SK-N-SH (cell line): ENCODE measurements around the gene PSMD6. TPM values are rescaled to one million over a fixed set of nuclear protein-coding genes. Genes with fewer than 3 reads are reported as not detected.

ENCODE experiments used
- CTCF ChIA-PET: fragments of 300-600, 350-600 bp; formaldehyde crosslinking; extraction: SDS; loops from one replicate; lab custom pipeline; 2021; lab: Yijun Ruan, JAX
- POLR2A ChIA-PET: fragments of 350-600 bp; sonication (Branson Sonifier 250); formaldehyde crosslinking; extraction: SDS; loops from one replicate; lab custom pipeline; 2020; ENCODE audit warnings: antibody characterized with exemption, inconsistent platforms; lab: Yijun Ruan, JAX
- DNase-seq: peaks from one replicate; pipeline ENCODE4 v3.0.0; 2012
- H2AFZ ChIP-seq: fragments of 200-600 bp; sonication (generic); 2 replicates; pipeline ENCODE4 v1.8.1; 2016; ENCODE audit warnings: antibody characterized with exemption, mild to moderate bottlenecking, low read depth
- H3F3A ChIP-seq: fragments of 200-600 bp; sonication (generic); replicated peaks from 2 replicates; pipeline ENCODE3; 2016; ENCODE audit warnings: antibody characterized with exemption, mild to moderate bottlenecking; ENCODE audit not compliant: insufficient read depth
- H3K27ac ChIP-seq, 2 experiments: fragments of 200-500 bp in 1 of 2; fragments of 200-600 bp in 1 of 2; sonication (Bioruptor generic) in 1 of 2; sonication (generic), shearing (Covaris generic) in 1 of 2; 2 replicates each; pipeline versions ENCODE4 v1.5.1 to v1.6.1; 2014 to 2016; ENCODE audit warnings: low read depth in 2 of 2, inconsistent platforms in 1 of 2, low read length in 1 of 2, mild to moderate bottlenecking in 1 of 2, mixed read lengths in 1 of 2
- H3K27me3 ChIP-seq: fragments of 200-600 bp; sonication (generic), shearing (Covaris generic); 2 replicates; pipeline ENCODE4 v1.6.1; 2016; ENCODE audit warnings: mixed run types; ENCODE audit not compliant: insufficient read depth
- H3K36me3 ChIP-seq, 2 experiments: fragments of 200-500 bp in 1 of 2; fragments of 200-600 bp in 1 of 2; sonication (Bioruptor generic) in 1 of 2; sonication (generic) in 1 of 2; replicated peaks in 1 of 2; 2 replicates each; pipeline versions ENCODE3 to v1.5.1; 2014 to 2016; ENCODE audit warnings: low read length in 1 of 2, mild to moderate bottlenecking in 1 of 2; ENCODE audit not compliant: insufficient read depth in 2 of 2, control insufficient read depth in 1 of 2
- H3K4me1 ChIP-seq, 2 experiments: fragments of 200-500 bp in 1 of 2; fragments of 200-600 bp in 1 of 2; sonication (Bioruptor generic) in 1 of 2; sonication (generic), shearing (Covaris generic) in 1 of 2; 2 replicates each; pipeline versions ENCODE4 v1.5.1 to v1.6.1; 2014 to 2016; ENCODE audit warnings: low read depth in 1 of 2, low read length in 1 of 2, mixed run types in 1 of 2; ENCODE audit not compliant: insufficient read depth in 2 of 2, control insufficient read depth in 1 of 2
- H3K4me2 ChIP-seq: fragments of 200-600 bp; sonication (generic), shearing (Covaris generic); 2 replicates; pipeline ENCODE4 v1.6.1; 2017; ENCODE audit warnings: mixed run types
- H3K4me3 ChIP-seq, 2 experiments: fragments of 200-500 bp in 1 of 2; fragments of 200-600 bp in 1 of 2; sonication (Bioruptor generic) in 1 of 2; sonication (generic), shearing (Covaris generic) in 1 of 2; 2 replicates each; pipeline versions ENCODE4 v1.5.1 to v1.8.1; 2014 to 2016; ENCODE audit warnings: low read depth in 2 of 2, inconsistent platforms in 1 of 2, low read length in 1 of 2, mild to moderate bottlenecking in 1 of 2, mixed read lengths in 1 of 2, moderate library complexity in 1 of 2
- H3K79me2 ChIP-seq: fragments of 200-600 bp; sonication (generic); 2 replicates; pipeline ENCODE4 v1.8.1; 2017; ENCODE audit warnings: mild to moderate bottlenecking; ENCODE audit not compliant: insufficient read depth
- H3K9ac ChIP-seq: fragments of 200-600 bp; sonication (generic); 2 replicates; pipeline ENCODE4 v1.6.1; 2017; ENCODE audit warnings: mixed run types
- H3K9me2 ChIP-seq: fragments of 200-600 bp; sonication (generic); 2 replicates; pipeline ENCODE4 v1.6.1; 2017; ENCODE audit warnings: mixed run types
- H3K9me3 ChIP-seq: fragments of 200-600 bp; sonication (generic); 2 replicates; pipeline ENCODE4 v1.6.1; 2017; ENCODE audit warnings: mixed run types, mild to moderate bottlenecking, moderate library complexity
- H4K20me1 ChIP-seq: fragments of 200-600 bp; sonication (generic); 2 replicates; pipeline ENCODE4 v1.6.1; 2017; ENCODE audit warnings: mild to moderate bottlenecking, mixed run types; ENCODE audit not compliant: insufficient read depth
- CHD2 ChIP-seq: fragments of 150-350 bp; IDR thresholded peaks from 2 replicates; pipeline ENCODE4 v1.6.1; 2018; ENCODE audit warnings: low read length; ENCODE audit not compliant: partially characterized antibody
- ELF1 ChIP-seq: IDR thresholded peaks from 2 replicates; pipeline ENCODE4 v1.4.0; 2012
- EP300 ChIP-seq, 2 experiments: IDR thresholded peaks; 2 replicates each; pipeline versions ENCODE4 v1.4.0 to v1.6.1; 2012; ENCODE audit warnings: borderline replicate concordance in 1 of 2, low read depth in 1 of 2, low read length in 1 of 2
- EZH2phosphoT487 ChIP-seq: fragments of 200-600 bp; sonication (generic); IDR thresholded peaks from 2 replicates; pipeline ENCODE4 v1.6.1; 2017; ENCODE audit warnings: low read depth, mixed run types, mild to moderate bottlenecking, antibody characterized with exemption, moderate library complexity, borderline replicate concordance
- FOSL2 ChIP-seq: IDR thresholded peaks from 2 replicates; pipeline ENCODE4 v1.4.0; 2012; ENCODE audit warnings: low read depth, mild to moderate bottlenecking, moderate library complexity, borderline replicate concordance
- FOXJ3 ChIP-seq: sonication (generic); formaldehyde crosslinking; IDR thresholded peaks from 2 replicates; pipeline ENCODE4 v1.5.1; 2020; ENCODE audit warnings: mild to moderate bottlenecking, missing genetic modification reagents
- FOXM1 ChIP-seq: IDR thresholded peaks from 2 replicates; pipeline ENCODE4 v1.4.0; 2012; ENCODE audit warnings: low read depth, mild to moderate bottlenecking
- GABPA ChIP-seq: IDR thresholded peaks from 2 replicates; pipeline ENCODE4 v1.4.0; 2012; ENCODE audit warnings: low read depth, mild to moderate bottlenecking
- MEF2A ChIP-seq: IDR thresholded peaks from 2 replicates; pipeline ENCODE4 v1.4.0; 2012; ENCODE audit warnings: low read depth, borderline replicate concordance
- NFIC ChIP-seq: IDR thresholded peaks from 2 replicates; pipeline ENCODE4 v1.4.0; 2012; ENCODE audit warnings: borderline replicate concordance
- NRF1 ChIP-seq: IDR thresholded peaks from 2 replicates; pipeline ENCODE4 v1.6.1; 2012; ENCODE audit warnings: low read depth, mild to moderate bottlenecking, low read length
- PBX3 ChIP-seq: IDR thresholded peaks from 2 replicates; pipeline ENCODE4; 2012
- RFX5 ChIP-seq: IDR thresholded peaks from 2 replicates; pipeline ENCODE4 v1.6.1; 2012; ENCODE audit warnings: mild to moderate bottlenecking, improper control_type of control experiment, low read length
- RXRA ChIP-seq: IDR thresholded peaks from 2 replicates; pipeline ENCODE4 v1.4.0; 2012; ENCODE audit warnings: low read depth, mild to moderate bottlenecking, borderline replicate concordance
- SIN3A ChIP-seq: IDR thresholded peaks from 2 replicates; pipeline ENCODE4 v1.6.1; 2012; ENCODE audit warnings: low read depth, mild to moderate bottlenecking, low read length, moderate library complexity, borderline replicate concordance
- SMC3 ChIP-seq: IDR thresholded peaks from 2 replicates; pipeline ENCODE4 v1.6.1; 2012; ENCODE audit warnings: low read depth, low read length, improper control_type of control experiment
- TAF1 ChIP-seq: IDR thresholded peaks from 2 replicates; pipeline ENCODE4 v1.6.1; 2012; ENCODE audit warnings: low read depth, mild to moderate bottlenecking, low read length, moderate library complexity, borderline replicate concordance
- TEAD4 ChIP-seq: IDR thresholded peaks from 2 replicates; pipeline ENCODE4 v1.4.0; 2012; ENCODE audit warnings: mild to moderate bottlenecking, borderline replicate concordance; ENCODE audit not compliant: insufficient read depth
- USF2 ChIP-seq: fragments of 150-350 bp; IDR thresholded peaks from 2 replicates; pipeline ENCODE4 v1.6.1; 2017; ENCODE audit warnings: antibody characterized with exemption, low read length, low read depth, borderline replicate concordance
- YY1 ChIP-seq: IDR thresholded peaks from 2 replicates; pipeline ENCODE4 v1.4.0; 2012; ENCODE audit warnings: low read depth, mild to moderate bottlenecking
- WGBS: methylation state at CpG from one replicate; pipeline ENCODE4 v1.1.6; 2017; ENCODE audit warnings: low lambda C conversion rate; 5-methylcytosine and 5-hydroxymethylcytosine counted together
- polyA plus RNA-seq, 3 experiments: library from polyadenylated mRNA; depleted of rRNA; stranded (reverse); fragments of >200 nt; gene quantifications; 2 replicates each; pipeline ENCODE4 v1.2.3, GENCODE V29; 2012

Gene PSMD6
- polyA plus RNA-seq, 1 of the 3 experiments (the other 2 are of a cell fraction): 90.3 TPM

- no peaks in the 10 kb centered on the region for H3K27me3 ChIP-seq
- CTCF ChIA-PET: interaction anchor here (1.4 to 8.7 kb wide), 3 partner anchors 27 to 517 kb away, joined by 4 to 118 read pairs (median 4); no protein-coding TSS in a partner anchor
- peaks cover 11 to 24% of the 10 kb centered on the region in 2 experiments; a peak in 3 of 4 replicates for H3K4me1 ChIP-seq
- TF ChIP-seq NFIC (no peak), EP300 (IDR thresholded peaks at IDR 0.05; ENCODE audit: borderline replicate concordance in 1 of 2, low read depth in 1 of 2, low read length in 1 of 2) (no peak), NRF1 (no peak), TAF1 (no peak), FOXJ3 (CRISPR knock-in tag) (no peak), RXRA (no peak), PBX3 (no peak), FOSL2 (no peak), GABPA (no peak), SMC3 (no peak)
- H3F3A ChIP-seq: no peaks in the 10 kb centered on the region
- no peak overlapping the region for H2AFZ ChIP-seq
- H3K36me3 ChIP-seq: peaks cover 0 to 14% of the 10 kb centered on the region in 2 experiments
- no peak overlapping the region for H3K4me2 ChIP-seq
- H3K9ac ChIP-seq: no peak overlapping the region
- POLR2A ChIA-PET: no interaction called here
- 95% methylated on average over 1 of the region's 1 CpG for WGBS
- no peaks in the 10 kb centered on the region for H3K9me3 ChIP-seq
- H3K27ac ChIP-seq: no peak overlapping the region
- no peak overlapping the region for H3K4me3 ChIP-seq
- peaks cover 77% of the 10 kb centered on the region for H3K79me2 ChIP-seq
- peaks cover 15% of the 10 kb centered on the region; the same call in 1 of the 2 replicates for H4K20me1 ChIP-seq
- H3K9me2 ChIP-seq: no peaks in the 10 kb centered on the region
- no peak for DNase-seq
Observed at GRCh38 chr3:63966871-63967270, 56.4 kb downstream of the PSMD6 start.

GRCh38 chr3:63966007-63966406 lies 57.3 kb downstream of the PSMD6 start:
- TF ChIP-seq SIN3A: no peak
- no peak for TF ChIP-seq RFX5
- TF ChIP-seq SMC3: no peak
- TF ChIP-seq EZH2phosphoT487: no peak
- no peak for TF ChIP-seq FOXM1
- no peak for TF ChIP-seq MEF2A
- TF ChIP-seq ELF1: no peak
- TF ChIP-seq YY1: no peak
- no peak for TF ChIP-seq TEAD4
- no peak for TF ChIP-seq RXRA
- TF ChIP-seq CHD2: no peak
- TF ChIP-seq USF2: no peak
- TF ChIP-seq GABPA: no peak
- Histone ChIP-seq H3F3A (no peaks in the 10 kb centered on the region), H3K4me1 (peaks cover 11 to 24% of the 10 kb centered on the region in 2 experiments; a peak in 3 of 4 replicates), H3K9me2 (no peaks in the 10 kb centered on the region), H3K9me3 (no peaks in the 10 kb centered on the region), H3K4me3 (no peak overlapping the region), H3K4me2 (no peak overlapping the region), H3K79me2 (peaks cover 76% of the 10 kb centered on the region), H3K27ac (no peak overlapping the region), H4K20me1 (peaks cover 15% of the 10 kb centered on the region), H3K27me3 (no peaks in the 10 kb centered on the region), H3K36me3 (peaks cover 0 to 14% of the 10 kb centered on the region in 2 experiments), H2AFZ (no peak overlapping the region), H3K9ac (no peak overlapping the region)
- DNase-seq: no peak
- 92% methylated on average over 4 of the region's 4 CpGs for WGBS
- ChIA-PET POLR2A (no interaction called here), CTCF (interaction anchor here (1.4 to 8.7 kb wide), 4 partner anchors 9 to 518 kb away, joined by 4 to 118 read pairs (median 6); no protein-coding TSS in a partner anchor)
